Peyer's patch (tissue), 4 donors: ENCODE results near the gene ZWILCH. TPM values are rescaled to one million over a fixed set of nuclear protein-coding genes. Genes with fewer than 3 reads are reported as not detected.
"Not testable (repeated sequence)": the region's sequence is repeated elsewhere in the genome, so short reads cannot be mapped to it uniquely, and the experiment has no call there.

Source experiments
- DNase-seq, 3 donors: peaks; one replicate each; pipeline ENCODE4 v3.0.0-alpha.2; 2017 to 2019
- H3K27ac ChIP-seq, 4 donors: fragments of 200-600 bp; sonication (generic); one replicate each; pipeline ENCODE4 v1.5.1; 2016 to 2019
- H3K27me3 ChIP-seq, 2 donors: fragments of 200-600 bp; sonication (generic); one replicate each; pipeline ENCODE4 v1.5.1; 2019
- H3K36me3 ChIP-seq, 3 donors: fragments of 200-600 bp; sonication (generic); one replicate each; pipeline ENCODE4 v1.5.1; 2016 to 2019
- H3K4me1 ChIP-seq, 4 donors: fragments of 200-600 bp; sonication (generic); one replicate each; pipeline ENCODE4 v1.5.1; 2016 to 2019
- H3K4me3 ChIP-seq, 4 donors: fragments of 200-600 bp; sonication (generic); 1 replicate in 3 of 4; 2 replicates in 1 of 4; pipeline ENCODE4 v1.5.1; 2016 to 2019; ENCODE audit warnings: mild to moderate bottlenecking in 1 of 4
- H3K9me3 ChIP-seq, 4 donors: fragments of 200-600 bp; sonication (generic); one replicate each; pipeline ENCODE4 v1.5.1; 2016 to 2019; ENCODE audit warnings: mild to moderate bottlenecking in 1 of 4
- CTCF ChIP-seq, 6 experiments: fragments of 450-650 bp in 4 of 6; fragments of 200-600 bp in 2 of 6; sonication (generic) in 1 of 6; IDR thresholded peaks; one replicate each; pipeline ENCODE4 v1.5.1; 2017 to 2019; ENCODE audit warnings: antibody characterized with exemption in 6 of 6, mild to moderate bottlenecking in 3 of 6, moderate library complexity in 1 of 6
- POLR2A ChIP-seq, 2 donors: fragments of 450-650 bp; IDR thresholded peaks; one replicate each; pipeline ENCODE4 v1.5.1; 2017; ENCODE audit warnings: antibody characterized with exemption in 2 of 2, mild to moderate bottlenecking in 2 of 2, moderate library complexity in 2 of 2
- total RNA-seq, 4 donors: library from RNA; depleted of rRNA; stranded (reverse); fragments of >200 nt; gene quantifications; one replicate each; pipeline ENCODE4 v1.1.0, GENCODE V29; 2016

ZWILCH gene
- total RNA-seq, 4 donors from 2014 or later: 3.6 to 11.2 (median 6.7) TPM

GRCh38 chr15:66502491-66502890, 2.6 kb upstream of the ZWILCH start:
- peak overlapping the region in 1 of 4 donors; percentile 69 for H3K4me3 ChIP-seq
- H3K9me3 ChIP-seq: no peaks in the 10 kb centered on the region
- no peak for TF ChIP-seq POLR2A (IDR thresholded peaks at IDR 0.05)
- TF ChIP-seq CTCF (IDR thresholded peaks at IDR 0.05): no peak
- H3K36me3 ChIP-seq: peaks cover 0 to 50% (median 0%) of the 10 kb centered on the region in 3 donors
- DNase-seq: no peak
- H3K27ac ChIP-seq: no peak overlapping the region
- H3K27me3 ChIP-seq: no peaks in the 10 kb centered on the region
- peaks cover 0 to 40% (median 11%) of the 10 kb centered on the region in 4 donors for H3K4me1 ChIP-seq

GRCh38 chr15:66503041-66503648, 2.0 kb upstream of the ZWILCH start:
- H3K9me3 ChIP-seq, H3K27me3 ChIP-seq, DNase-seq: not testable (repeated sequence)
- Histone ChIP-seq H3K4me1 (peaks cover 0 to 36% (median 11%) of the 10 kb centered on the region in 4 donors), H3K4me3 (peak overlapping the region; percentile 67 to 88 (median 76)), H3K27ac (peak overlapping the region in 1 of 4 donors; percentile 88), H3K36me3 (peaks cover 0 to 50% (median 0%) of the 10 kb centered on the region in 3 donors)

- TF ChIP-seq POLR2A (IDR thresholded peaks at IDR 0.05) (no peak), CTCF (IDR thresholded peaks at IDR 0.05) (no peak)
Measured at GRCh38 chr15:66503780-66504562, 1.2 kb upstream of the ZWILCH start.

GRCh38 chr15:66505430-66505811, 295 bp downstream of the ZWILCH start:
- Histone ChIP-seq H3K4me3 (peak overlapping the region; percentile 67 to 88 (median 76)), H3K36me3 (peaks cover 0 to 28% (median 0%) of the 10 kb centered on the region in 3 donors), H3K9me3 (no peaks in the 10 kb centered on the region), H3K27me3 (no peaks in the 10 kb centered on the region), H3K27ac (peak overlapping the region; percentile 88 to 94 (median 92)), H3K4me1 (peaks cover 0 to 30% (median 11%) of the 10 kb centered on the region in 4 donors)
- DNase-seq: no peak
- TF ChIP-seq POLR2A (IDR thresholded peaks at IDR 0.05): peak in 1 of 2 donors; percentile 27
- no peak for TF ChIP-seq CTCF (IDR thresholded peaks at IDR 0.05)

More at GRCh38 chr15:66503780-66504562, 1.2 kb upstream of the ZWILCH start:
- Histone ChIP-seq H3K9me3 (no peaks in the 10 kb centered on the region), H3K4me1 (peaks cover 0 to 30% (median 11%) of the 10 kb centered on the region in 4 donors), H3K36me3 (peaks cover 0 to 43% (median 0%) of the 10 kb centered on the region in 3 donors), H3K27me3 (no peaks in the 10 kb centered on the region), H3K27ac (peak overlapping the region; percentile 88 to 94 (median 92)), H3K4me3 (peak overlapping the region; percentile 67 to 88 (median 76))
- no peak for DNase-seq

- peak overlapping the region in 3 of 4 donors; percentile 67 to 88 (median 69) for H3K4me3 ChIP-seq
- TF ChIP-seq POLR2A (IDR thresholded peaks at IDR 0.05) (no peak), CTCF (IDR thresholded peaks at IDR 0.05) (no peak)
- H3K36me3 ChIP-seq: peaks cover 0 to 24% (median 0%) of the 10 kb centered on the region in 3 donors
- no peaks in the 10 kb centered on the region for H3K9me3 ChIP-seq
- no peaks in the 10 kb centered on the region for H3K27me3 ChIP-seq
- no peak for DNase-seq
- H3K27ac ChIP-seq: peak overlapping the region in 3 of 4 donors; percentile 91 to 94 (median 92)
- H3K4me1 ChIP-seq: peaks cover 0 to 30% (median 11%) of the 10 kb centered on the region in 4 donors
Measured at GRCh38 chr15:66505818-66506217, 692 bp downstream of the ZWILCH start.
